Keratinocyte (primary cell): ENCODE results near the gene SH2D1B. TPM values are rescaled to one million over a fixed set of nuclear protein-coding genes. Genes with fewer than 3 reads are reported as not detected.

Experiments used
- DNase-seq: peaks from one replicate; pipeline ENCODE4 v3.0.0-alpha.2; 2011; ENCODE audit warnings: low read depth, missing footprints, low spot score
- FAIRE-seq: peaks from 2 replicates; lab custom pipeline; 2011; peaks lifted over from hg19 to GRCh38; lab: Jason Lieb, UNC
- H2AFZ ChIP-seq: 2 replicates; pipeline ENCODE4 v1.6.0; 2012; ENCODE audit warnings: low read length, control low read depth, inconsistent platforms; ENCODE audit not compliant: control insufficient read depth
- H3K27ac ChIP-seq: 2 replicates; pipeline ENCODE4 v1.5.1; 2011; ENCODE audit warnings: low read length; ENCODE audit not compliant: control insufficient read depth, insufficient read depth
- H3K27me3 ChIP-seq: 3 replicates; pipeline ENCODE4 v1.6.0; 2011; ENCODE audit warnings: low read length; ENCODE audit not compliant: control insufficient read depth, insufficient read depth; ENCODE audit errors: extremely low read depth
- H3K36me3 ChIP-seq, 2 experiments: 2 replicates in 1 of 2; 3 replicates in 1 of 2; pipeline ENCODE4 v1.5.1; 2011; ENCODE audit warnings: low read length in 2 of 2, mild to moderate bottlenecking in 1 of 2; ENCODE audit not compliant: control insufficient read depth in 2 of 2, insufficient read depth in 2 of 2; ENCODE audit errors: extremely low read depth in 1 of 2
- H3K4me1 ChIP-seq: 3 replicates; pipeline ENCODE4 v1.5.1; 2011; ENCODE audit warnings: low read length; ENCODE audit not compliant: control insufficient read depth, insufficient read depth; ENCODE audit errors: extremely low read depth
- H3K4me2 ChIP-seq: 3 replicates; pipeline ENCODE4 v1.6.0; 2011; ENCODE audit warnings: low read depth, low read length; ENCODE audit not compliant: control insufficient read depth, insufficient read depth; ENCODE audit errors: extremely low read depth
- H3K4me3 ChIP-seq, 3 experiments: fragments of 200-600 bp in 1 of 3; sonication (generic) in 1 of 3; 2 replicates in 2 of 3; 3 replicates in 1 of 3; pipeline ENCODE4 v1.5.1; 2011 to 2016; ENCODE audit warnings: low read length in 3 of 3, mild to moderate bottlenecking in 3 of 3, control low read depth in 2 of 3, inconsistent platforms in 1 of 3, low read depth in 1 of 3, mixed read lengths in 1 of 3, mixed run types in 1 of 3, moderate library complexity in 1 of 3; ENCODE audit not compliant: control insufficient read depth in 2 of 3, insufficient read depth in 2 of 3; ENCODE audit errors: extremely low read depth in 1 of 3
- H3K79me2 ChIP-seq: 2 replicates; pipeline ENCODE4 v1.6.0; 2012; ENCODE audit warnings: low read length; ENCODE audit not compliant: control insufficient read depth, insufficient read depth
- H3K9ac ChIP-seq: 3 replicates; pipeline ENCODE4 v1.6.0; 2011; ENCODE audit warnings: low read length; ENCODE audit not compliant: control insufficient read depth, insufficient read depth; ENCODE audit errors: extremely low read depth
- H3K9me1 ChIP-seq: 3 replicates; pipeline ENCODE4 v1.6.0; 2011; ENCODE audit warnings: low read length; ENCODE audit not compliant: control insufficient read depth, insufficient read depth; ENCODE audit errors: extremely low read depth
- H3K9me3 ChIP-seq: 2 replicates; pipeline ENCODE4 v1.5.1; 2012; ENCODE audit warnings: low read depth, low read length; ENCODE audit not compliant: control insufficient read depth
- H4K20me1 ChIP-seq: 3 replicates; pipeline ENCODE4 v1.6.0; 2011; ENCODE audit warnings: low read length; ENCODE audit not compliant: control insufficient read depth, insufficient read depth; ENCODE audit errors: extremely low read depth
- CTCF ChIP-seq, 3 experiments: IDR thresholded peaks in 1 of 3; conservative IDR thresholded peaks in 1 of 3; optimal IDR thresholded peaks in 1 of 3; 2 replicates in 2 of 3; 3 replicates in 1 of 3; pipeline versions ENCODE3 to v1.5.1; 2011; ENCODE audit warnings: low read length in 3 of 3, mild to moderate bottlenecking in 3 of 3, moderate library complexity in 2 of 3, control low read depth in 1 of 3, inconsistent platforms in 1 of 3; ENCODE audit not compliant: insufficient read depth in 2 of 3; ENCODE audit errors: extremely low read depth in 1 of 3
- EZH2 ChIP-seq: IDR thresholded peaks from one replicate; pipeline ENCODE4 v1.6.1; 2012; ENCODE audit warnings: inconsistent platforms, mild to moderate bottlenecking, low read length, moderate library complexity
- dilution Hi-C: fragments of 300-500 bp; cut with MboI; formaldehyde crosslinking; loops from one replicate; pipeline ENCODE4 v1.7.0; 2020; ENCODE audit warnings: low sequenced_read_pairs; ENCODE audit not compliant: extremely low pct_ligation_motif_present
- polyA plus RNA-seq, 5 experiments: library from polyadenylated mRNA; depleted of rRNA in 3 of 5; stranded (reverse) in 3 of 5; stranded (forward) in 1 of 5; unstranded in 1 of 5; fragments of >200 nt; gene quantifications; 1 replicate in 1 of 5; 2 replicates in 3 of 5; 3 replicates in 1 of 5; pipeline versions ENCODE4 v1.2.1 to v1.2.3, GENCODE V29; 2011 to 2012; ENCODE audit warnings: missing spikeins in 2 of 5, low read depth in 1 of 5, low replicate concordance in 1 of 5

SH2D1B gene
- polyA plus RNA-seq, 1 donor (not counting 4 experiments of a cell fraction or from before 2014, with no cell fraction given), result not detected

- no peak overlapping the region for H3K4me2 ChIP-seq
- no peaks in the 10 kb centered on the region for H3K9me1 ChIP-seq
- no peak overlapping the region for H3K27ac ChIP-seq
- dilution Hi-C loops, result no loop called here
- H3K27me3 ChIP-seq, result no peaks in the 10 kb centered on the region
- H3K9ac ChIP-seq, result no peak overlapping the region
- no peak for TF ChIP-seq CTCF (optimal IDR thresholded peaks at IDR 0.05 in 1 of 3, IDR thresholded peaks at IDR 0.05 in 1 of 3, conservative IDR thresholded peaks at IDR 0.05 in 1 of 3; ENCODE audit: extremely low read depth in 1 of 3, insufficient read depth in 2 of 3, low read length in 3 of 3)
- TF ChIP-seq EZH2, result no peak
- H3K4me1 ChIP-seq, result peaks cover 23% of the 10 kb centered on the region
- H4K20me1 ChIP-seq, result no peaks in the 10 kb centered on the region
- H3K79me2 ChIP-seq, result no peaks in the 10 kb centered on the region
- no peaks in the 10 kb centered on the region for H3K36me3 ChIP-seq
- no peaks in the 10 kb centered on the region for H3K9me3 ChIP-seq
- no peak overlapping the region for H3K4me3 ChIP-seq
- no peak overlapping the region for H2AFZ ChIP-seq
- no peak for FAIRE-seq
- DNase-seq, result no peak
Observed at GRCh38 chr1:162384601-162385279, 27.2 kb downstream of the SH2D1B start.

- no peaks in the 10 kb centered on the region for H3K9me1 ChIP-seq
- no peaks in the 10 kb centered on the region for H3K9me3 ChIP-seq
- DNase-seq, result no peak
- H3K4me3 ChIP-seq, result no peak overlapping the region
- no peak for FAIRE-seq
- TF ChIP-seq CTCF (optimal IDR thresholded peaks at IDR 0.05 in 1 of 3, IDR thresholded peaks at IDR 0.05 in 1 of 3, conservative IDR thresholded peaks at IDR 0.05 in 1 of 3; ENCODE audit: extremely low read depth in 1 of 3, insufficient read depth in 2 of 3, low read length in 3 of 3) (no peak), EZH2 (no peak)
- H3K27ac ChIP-seq, result no peak overlapping the region
- H3K4me1 ChIP-seq, result peaks cover 18% of the 10 kb centered on the region
- H3K4me2 ChIP-seq, result no peak overlapping the region
- no peaks in the 10 kb centered on the region for H4K20me1 ChIP-seq
- H3K79me2 ChIP-seq, result no peaks in the 10 kb centered on the region
- no peaks in the 10 kb centered on the region for H3K27me3 ChIP-seq
- H3K9ac ChIP-seq, result no peak overlapping the region
- no peak overlapping the region for H2AFZ ChIP-seq
- no peaks in the 10 kb centered on the region for H3K36me3 ChIP-seq
- dilution Hi-C loops, result no loop called here
Observed at GRCh38 chr1:162384116-162384515, 27.8 kb downstream of the SH2D1B start.
